GM12878 (cell line): ENCODE results near the gene C3orf49. TPM values are rescaled to one million over a fixed set of nuclear protein-coding genes. Genes with fewer than 3 reads are reported as not detected.

Experiments used
- ATAC-seq: fragments of 200-7000 bp; cut with Tn5 transposase; 3 replicates; pipeline ENCODE4 v1.9.1; 2020; ENCODE audit warnings: mild to moderate bottlenecking, moderate library complexity
- BruUV-seq: library from RNA; stranded (reverse); fragments of 400-500 nt; replicated peaks from 2 replicates; lab custom pipeline; 2021; lab: Mats Ljungman, UMichigan
- CTCF ChIA-PET: fragments of 300-600 bp; sonication (Branson Sonifier 250); formaldehyde crosslinking; extraction: SDS; loops from one replicate; lab custom pipeline; 2021; ENCODE audit warnings: inconsistent platforms; lab: Yijun Ruan, JAX
- POLR2A ChIA-PET: fragments of 350-600 bp; formaldehyde crosslinking; extraction: SDS; loops from one replicate; lab custom pipeline; 2021; ENCODE audit warnings: inconsistent platforms; lab: Charles Lee
- RAD21 ChIA-PET: fragments of 300-600 bp; sonication (Branson Sonifier 250); formaldehyde crosslinking; loops from one replicate; lab custom pipeline; 2023; ENCODE audit warnings: antibody characterized with exemption; ENCODE audit not compliant: unreplicated experiment; lab: Charles Lee
- SMC1A ChIA-PET: fragments of 300-600 bp; sonication (Branson Sonifier 250); formaldehyde crosslinking; loops from one replicate; lab custom pipeline; 2023; ENCODE audit not compliant: unreplicated experiment, uncharacterized antibody; lab: Charles Lee
- DNase-seq: peaks from one replicate; pipeline ENCODE4 v3.0.0-alpha.2; 2011; ENCODE audit warnings: low read depth, low spot score
- FAIRE-seq: peaks from 3 replicates; lab custom pipeline; 2011; peaks lifted over from hg19 to GRCh38; lab: Jason Lieb, UNC
- H2AFZ ChIP-seq: 2 replicates; pipeline ENCODE4 v1.6.0; 2011; ENCODE audit warnings: low read depth, low read length, control low read depth; ENCODE audit not compliant: control insufficient read depth
- H3K27ac ChIP-seq: 2 replicates; pipeline ENCODE4 v1.5.1; 2011; ENCODE audit warnings: control low read depth; ENCODE audit not compliant: control insufficient read depth, insufficient read depth
- H3K27me3 ChIP-seq, 2 experiments: replicated peaks in 1 of 2; 2 replicates each; pipeline versions ENCODE4 v1.6.0 to v1.6.1; 2011; ENCODE audit warnings: low read length in 1 of 2; ENCODE audit not compliant: control insufficient read depth in 2 of 2, insufficient read depth in 2 of 2
- H3K36me3 ChIP-seq, 2 experiments: 2 replicates each; pipeline ENCODE4 v1.5.1; 2011; ENCODE audit warnings: low read length in 1 of 2; ENCODE audit not compliant: control insufficient read depth in 2 of 2, insufficient read depth in 2 of 2
- H3K4me1 ChIP-seq: 2 replicates; pipeline ENCODE4 v1.6.1; 2011; ENCODE audit warnings: mild to moderate bottlenecking, low read length, moderate library complexity, mixed read lengths; ENCODE audit not compliant: control insufficient read depth, insufficient read depth
- H3K4me2 ChIP-seq: 2 replicates; pipeline ENCODE4 v1.6.0; 2011; ENCODE audit warnings: control low read depth; ENCODE audit not compliant: control insufficient read depth, insufficient read depth
- H3K4me3 ChIP-seq: fragments of 200-600 bp; sonication (generic); 2 replicates; pipeline ENCODE4 v1.5.1; 2016
- H3K79me2 ChIP-seq: 2 replicates; pipeline ENCODE4 v1.6.0; 2011; ENCODE audit warnings: low read length; ENCODE audit not compliant: control insufficient read depth, insufficient read depth
- H3K9ac ChIP-seq: 2 replicates; pipeline ENCODE4 v1.8.0; 2011; ENCODE audit warnings: low read length, control low read depth, mixed read lengths; ENCODE audit not compliant: control insufficient read depth, insufficient read depth
- H3K9me3 ChIP-seq: replicated peaks from 3 replicates; pipeline ENCODE4 v1.5.1; 2011; ENCODE audit warnings: mild to moderate bottlenecking, low read length; ENCODE audit not compliant: control insufficient read depth, insufficient read depth
- H4K20me1 ChIP-seq: 2 replicates; pipeline ENCODE4 v1.6.0; 2011; ENCODE audit not compliant: control insufficient read depth, insufficient read depth
- CHD4 ChIP-seq: fragments of 200-600 bp; sonication (generic); IDR thresholded peaks from 2 replicates; pipeline ENCODE4 v1.6.1; 2016; ENCODE audit warnings: mild to moderate bottlenecking
- DPF2 ChIP-seq: fragments of 450-650 bp; IDR thresholded peaks from 2 replicates; pipeline ENCODE4 v1.6.1; 2017; ENCODE audit warnings: mild to moderate bottlenecking
- ETV6 ChIP-seq, 2 experiments: fragments of 450-650 bp in 1 of 2; IDR thresholded peaks in 1 of 2; conservative IDR thresholded peaks in 1 of 2; 2 replicates each; pipeline ENCODE4 v1.6.1; 2014; ENCODE audit warnings: antibody characterized with exemption in 1 of 2, borderline replicate concordance in 1 of 2, low read depth in 1 of 2, mild to moderate bottlenecking in 1 of 2, moderate library complexity in 1 of 2
- EZH2 ChIP-seq: IDR thresholded peaks from 2 replicates; pipeline ENCODE4 v1.6.1; 2012; ENCODE audit warnings: low read depth, mild to moderate bottlenecking, control low read depth, inconsistent platforms, low read length, borderline replicate concordance; ENCODE audit not compliant: control insufficient read depth
- GABPA ChIP-seq: IDR thresholded peaks from 2 replicates; pipeline ENCODE4 v1.6.1; 2014; ENCODE audit warnings: antibody characterized with exemption, low read depth, mild to moderate bottlenecking, inconsistent platforms
- HDAC6 ChIP-seq: fragments of 200-600 bp; sonication (generic); IDR thresholded peaks from one replicate; pipeline ENCODE4 v1.8.0; 2017; ENCODE audit warnings: antibody characterized with exemption; ENCODE audit not compliant: unreplicated experiment
- IKZF2 ChIP-seq, 2 experiments: fragments of 450-650 bp; IDR thresholded peaks; 2 replicates each; pipeline ENCODE4 v1.6.1; 2017; ENCODE audit warnings: mild to moderate bottlenecking in 2 of 2, moderate library complexity in 2 of 2
- IRF3 ChIP-seq: fragments of 450-650 bp; IDR thresholded peaks from 2 replicates; pipeline ENCODE4 v1.6.1; 2014; ENCODE audit warnings: mild to moderate bottlenecking
- KLF5 ChIP-seq: fragments of 450-650 bp; IDR thresholded peaks from 2 replicates; pipeline ENCODE4 v1.6.1; 2014; ENCODE audit warnings: mild to moderate bottlenecking; ENCODE audit not compliant: partially characterized antibody
- PAX5 ChIP-seq: IDR thresholded peaks from 2 replicates; pipeline ENCODE4 v1.6.1; 2011; ENCODE audit warnings: low read depth, low read length, borderline replicate concordance
- PML ChIP-seq: IDR thresholded peaks from 2 replicates; pipeline ENCODE4 v1.6.1; 2012; ENCODE audit warnings: low read length, inconsistent platforms
- POLR2AphosphoS2 ChIP-seq: IDR thresholded peaks from 2 replicates; pipeline ENCODE4 v1.6.1; 2011; ENCODE audit warnings: low read depth, mild to moderate bottlenecking, low read length, improper control_type of control experiment, moderate library complexity
- RAD51 ChIP-seq: fragments of 450-650 bp; IDR thresholded peaks from 2 replicates; pipeline ENCODE4 v1.6.1; 2016; ENCODE audit warnings: moderate library complexity, mild to moderate bottlenecking, inconsistent platforms
- RUNX3 ChIP-seq: IDR thresholded peaks from 2 replicates; pipeline ENCODE4 v1.6.1; 2012; ENCODE audit warnings: low read length, inconsistent platforms
- SIX5 ChIP-seq: IDR thresholded peaks from 2 replicates; pipeline ENCODE4 v1.6.1; 2011; ENCODE audit warnings: mild to moderate bottlenecking, low read depth, low read length, moderate library complexity; ENCODE audit not compliant: severe bottlenecking
- SREBF1 ChIP-seq: IDR thresholded peaks from 2 replicates; pipeline ENCODE4 v1.6.1; 2012; ENCODE audit warnings: mild to moderate bottlenecking, low read length
- TCF3 ChIP-seq: IDR thresholded peaks from 2 replicates; pipeline ENCODE4 v1.6.1; 2012; ENCODE audit warnings: low read depth, mild to moderate bottlenecking, low read length, borderline replicate concordance; ENCODE audit not compliant: insufficient read depth
- ZNF217 ChIP-seq: fragments of 450-650 bp; IDR thresholded peaks from 2 replicates; pipeline ENCODE4 v1.6.1; 2017; ENCODE audit warnings: antibody characterized with exemption, mild to moderate bottlenecking
- ZNF274 ChIP-seq: IDR thresholded peaks from one replicate; pipeline ENCODE4 v1.8.0; 2011; ENCODE audit not compliant: insufficient read length, insufficient read depth
- WGBS: methylation state at CpG from one replicate; pipeline ENCODE4 v1.1.6; 2016; ENCODE audit warnings: low lambda C conversion rate; ENCODE audit not compliant: insufficient replicate concordance, insufficient coverage; ENCODE audit errors: missing lambda C conversion rate; 5-methylcytosine and 5-hydroxymethylcytosine counted together
- in situ Hi-C: fragments of 300-500 bp; cut with MboI; formaldehyde crosslinking; loops from 9 replicates; pipeline ENCODE4 v1.14.3; 2018; ENCODE audit warnings: mixed read lengths
- intact Hi-C: fragments of 100-400 bp; cut with micrococcal nuclease; formaldehyde crosslinking; loops from one replicate; pipeline ENCODE4 v1.14.2; 2022; ENCODE audit not compliant: unreplicated experiment
- polyA plus RNA-seq, 11 experiments: library from polyadenylated mRNA; depleted of rRNA in 4 of 11; unstranded in 6 of 11; stranded (reverse) in 5 of 11; fragments of >200 nt; fragmentation: Nextera tagmentation in 4 of 11; fragmentation: Illumina TruSeq in 1 of 11; extraction: Ambion mirVana in 4 of 11; extraction: Trizol in 1 of 11; gene quantifications; 1 replicate in 1 of 11; 2 replicates in 10 of 11; pipeline versions ENCODE4 v1.2.1 to v1.2.3, GENCODE V29; 2011 to 2016; ENCODE audit warnings: inconsistent platforms in 2 of 11, missing spikeins in 2 of 11, low read depth in 1 of 11
- total RNA-seq, 4 experiments: library from RNA; depleted of rRNA in 3 of 4; stranded (reverse); fragments of >200 nt in 3 of 4; fragmentation: Illumina TruSeq in 1 of 4; extraction: Trizol in 1 of 4; gene quantifications; 2 replicates each; pipeline versions ENCODE4 v1.2.1 to v1.2.3, GENCODE V29; 2013 to 2021
- TF ChIP-seq, protein P1 (sequence below): IDR thresholded peaks from 2 replicates; pipeline ENCODE4 v1.6.1; 2011; ENCODE audit warnings: borderline replicate concordance, low read depth, mild to moderate bottlenecking, moderate library complexity, mixed read lengths, low read length; ENCODE audit not compliant: insufficient read depth; ENCODE audit errors: extremely low read length
- TF ChIP-seq, protein P2 (sequence below): IDR thresholded peaks from 2 replicates; pipeline ENCODE4 v1.6.1; 2012; ENCODE audit warnings: low read depth, low read length, improper control_type of control experiment

The C3orf49 gene
- total and polyA plus RNA-seq, 10 of the 15 experiments (the other 5 are each of a cell fraction or from before 2014, with no cell fraction given), result 0.21 TPM; not detected in 9

GRCh38 chr3:63855333-63855940 lies 36.3 kb downstream of the C3orf49 start (continued):
- TF ChIP-seq RAD51, result peak; percentile 27; the same call in 1 of the 2 replicates
- no peak for TF ChIP-seq KLF5
- TF ChIP-seq HDAC6, result no peak
- no peak for TF ChIP-seq TCF3
- no peak for TF ChIP-seq IKZF2 (IDR thresholded peaks at IDR 0.05)
- no peak for TF ChIP-seq IRF3

GRCh38 chr3:63857311-63857710 lies 38.2 kb downstream of the C3orf49 start:
- no peak overlapping the region for H3K9ac ChIP-seq
- peaks cover 11% of the 10 kb centered on the region; the same call in 1 of the 2 replicates for H3K4me1 ChIP-seq
- ATAC-seq, result no peak
- H4K20me1 ChIP-seq, result no peaks in the 10 kb centered on the region
- H3K9me3 ChIP-seq, result no peaks in the 10 kb centered on the region
- no TSS peak for BruUV-seq
- no peaks in the 10 kb centered on the region for H3K27me3 ChIP-seq
- SMC1A ChIA-PET, result interaction anchor here (2.0 kb wide), 1 partner anchor 84 kb away, joined by 4 read pairs; no protein-coding TSS in a partner anchor
- intact Hi-C loops (no loop called here), in situ Hi-C loops (no loop called here)
- H3K79me2 ChIP-seq, result peaks cover 49% of the 10 kb centered on the region
- CTCF ChIA-PET, result interaction anchor here (1.0 to 1.2 kb wide), 2 partner anchors 13 to 111 kb away, joined by 3 read pairs; no protein-coding TSS in a partner anchor
- WGBS, result 100% methylated on average over 2 of the region's 2 CpGs
- no peak overlapping the region for H3K4me3 ChIP-seq
- DNase-seq, result no peak
- RAD21 ChIA-PET, result no interaction called here
- no peaks in the 10 kb centered on the region for H3K36me3 ChIP-seq
- H3K4me2 ChIP-seq, result no peak overlapping the region
- no peak overlapping the region for H2AFZ ChIP-seq
- no peak for FAIRE-seq
- no peak overlapping the region for H3K27ac ChIP-seq
- POLR2A ChIA-PET, result no interaction called here
- TF ChIP-seq CHD4 (no peak), DPF2 (no peak), RUNX3 (no peak), SREBF1 (no peak), ETV6 (conservative IDR thresholded peaks at IDR 0.05 in 1 of 2, IDR thresholded peaks at IDR 0.05 in 1 of 2; ENCODE audit: borderline replicate concordance in 1 of 2, low read depth in 1 of 2) (no peak), GABPA (no peak), ZNF274 (no peak), PAX5 (no peak), EZH2 (no peak), PML (no peak), SIX5 (no peak), POLR2AphosphoS2 (no peak), ZNF217 (no peak)
- TF ChIP-seq, protein P1, sequence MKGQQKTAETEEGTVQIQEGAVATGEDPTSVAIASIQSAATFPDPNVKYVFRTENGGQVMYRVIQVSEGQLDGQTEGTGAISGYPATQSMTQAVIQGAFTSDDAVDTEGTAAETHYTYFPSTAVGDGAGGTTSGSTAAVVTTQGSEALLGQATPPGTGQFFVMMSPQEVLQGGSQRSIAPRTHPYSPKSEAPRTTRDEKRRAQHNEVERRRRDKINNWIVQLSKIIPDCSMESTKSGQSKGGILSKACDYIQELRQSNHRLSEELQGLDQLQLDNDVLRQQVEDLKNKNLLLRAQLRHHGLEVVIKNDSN, result no peak
- TF ChIP-seq, protein P2, sequence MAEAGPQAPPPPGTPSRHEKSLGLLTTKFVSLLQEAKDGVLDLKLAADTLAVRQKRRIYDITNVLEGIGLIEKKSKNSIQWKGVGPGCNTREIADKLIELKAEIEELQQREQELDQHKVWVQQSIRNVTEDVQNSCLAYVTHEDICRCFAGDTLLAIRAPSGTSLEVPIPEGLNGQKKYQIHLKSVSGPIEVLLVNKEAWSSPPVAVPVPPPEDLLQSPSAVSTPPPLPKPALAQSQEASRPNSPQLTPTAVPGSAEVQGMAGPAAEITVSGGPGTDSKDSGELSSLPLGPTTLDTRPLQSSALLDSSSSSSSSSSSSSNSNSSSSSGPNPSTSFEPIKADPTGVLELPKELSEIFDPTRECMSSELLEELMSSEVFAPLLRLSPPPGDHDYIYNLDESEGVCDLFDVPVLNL, result no peak
